ENCODE data around the gene PRR12. TPM values are rescaled to one million over a fixed set of nuclear protein-coding genes. Genes with fewer than 3 reads are reported as not detected.

PRR12 gene
- total and polyA plus RNA-seq, 8 donors = 21.4 to 33.7 (median 26.6) TPM

GRCh38 chr19:49637821-49638738 lies 47.1 kb downstream of the PRR12 start:
- ATAC-seq = peak; percentile 32
- Histone ChIP-seq H3K4me1 (peaks cover 25 to 63% of the 10 kb centered on the region in 2 donors), H3K36me3 (peaks cover 0 to 4% of the 10 kb centered on the region in 2 donors), H3K27me3 (no peaks in the 10 kb centered on the region), H3K9me3 (no peaks in the 10 kb centered on the region), H3K4me3 (peak overlapping the region; percentile 19 to 95), H3K27ac (peak overlapping the region; percentile 94 to 98)
- DNase-seq = peak in 3 of 4 donors; percentile 44 to 95 (median 91)
- TF ChIP-seq CTCF (IDR thresholded peaks at IDR 0.05) = no peak
- intact Hi-C loops (cut with DNase I) = no loop called here

- intact Hi-C loops (cut with DNase I) = no loop called here
- DNase-seq (peak in 1 of 4 donors; percentile 52), ATAC-seq (no peak)
- Histone ChIP-seq H3K27ac (peak overlapping the region; percentile 94 to 98), H3K36me3 (peaks cover 0 to 4% of the 10 kb centered on the region in 2 donors), H3K4me3 (peak overlapping the region; percentile 55 to 95), H3K9me3 (no peaks in the 10 kb centered on the region), H3K27me3 (no peaks in the 10 kb centered on the region), H3K4me1 (peaks cover 30 to 76% of the 10 kb centered on the region in 2 donors)
- TF ChIP-seq CTCF (IDR thresholded peaks at IDR 0.05) = no peak
Observed at GRCh38 chr19:49639401-49640112, 48.6 kb downstream of the PRR12 start.

- Histone ChIP-seq H3K27me3 (no peaks in the 10 kb centered on the region), H3K27ac (peak within 1 kb of the TSS; percentile 98 to 100), H3K36me3 (peaks cover 0 to 10% of the 10 kb centered on the region in 2 donors), H3K9me3 (no peaks in the 10 kb centered on the region), H3K4me1 (peaks cover 30 to 74% of the 10 kb centered on the region in 2 donors), H3K4me3 (peak within 1 kb of the TSS; percentile 55 to 95)
- DNase-seq = peak; percentile 99 to 100 (median 100)
- ATAC-seq = peak; percentile 69
- intact Hi-C loops (cut with DNase I) = no loop called here
- TF ChIP-seq CTCF (IDR thresholded peaks at IDR 0.05) = peak in 1 of 2 donors; percentile 11
Observed at GRCh38 chr19:49640113-49640898, 49.3 kb downstream of the PRR12 start, which contains the start of gene RRAS. TSS of gene RRAS (minus strand) at chr19:49640143. CDS start at chr19:49640098, 45 bp downstream.

- no peaks in the 10 kb centered on the region for H3K9me3 ChIP-seq
- peaks cover 25 to 58% of the 10 kb centered on the region in 2 donors for H3K4me1 ChIP-seq
- no peak for TF ChIP-seq CTCF (IDR thresholded peaks at IDR 0.05)
- H3K27me3 ChIP-seq = no peaks in the 10 kb centered on the region
- DNase-seq (peak; percentile 99 to 100 (median 99)), ATAC-seq (peak; percentile 74)
- peak within 1 kb of the TSS; percentile 98 to 100 for H3K27ac ChIP-seq
- H3K4me3 ChIP-seq = peak within 1 kb of the TSS; percentile 95 to 97
- intact Hi-C loops (cut with DNase I) = no loop called here
- H3K36me3 ChIP-seq = peaks cover 0 to 22% of the 10 kb centered on the region in 2 donors
Observed at GRCh38 chr19:49641688-49642491, 50.9 kb downstream of the PRR12 start, which contains the start of gene SCAF1. TSS of gene SCAF1 (plus strand) at chr19:49642209. CDS start at chr19:49645027, 2,818 bp downstream.

Measured in left lung (tissue), 10 donors.